HCT116 (cell line): ENCODE results near the gene FES. TPM values are rescaled to one million over a fixed set of nuclear protein-coding genes. Genes with fewer than 3 reads are reported as not detected.

ENCODE experiments used
- ATAC-seq: fragments of 200-7000 bp; cut with Tn5 transposase; 2 replicates; pipeline ENCODE4 v1.9.1; 2020; ENCODE audit warnings: mild to moderate bottlenecking, moderate library complexity
- BruUV-seq: library from RNA; stranded (reverse); fragments of 400-500 nt; replicated peaks from 2 replicates; lab custom pipeline; 2021; lab: Mats Ljungman, UMichigan
- CTCF ChIA-PET: fragments of 300-600 bp; sonication (Branson Sonifier 250); formaldehyde crosslinking; loops from one replicate; lab custom pipeline; 2021; ENCODE audit warnings: antibody characterized with exemption; lab: Charles Lee
- POLR2A ChIA-PET: fragments of 300-600, 350-600 bp; sonication (Branson Sonifier 250); formaldehyde crosslinking; loops from one replicate; lab custom pipeline; 2021; ENCODE audit warnings: antibody characterized with exemption; lab: Charles Lee
- RAD21 ChIA-PET, 2 experiments: fragments of 300-600 bp; sonication (Branson Sonifier 250); formaldehyde crosslinking; loops; one replicate each; lab custom pipeline; 2023; ENCODE audit warnings: low total read pairs in 2 of 2; ENCODE audit not compliant: uncharacterized antibody in 2 of 2, unreplicated experiment in 2 of 2, low non-redundant PET in 1 of 2; lab: Charles Lee
- DNase-seq: peaks from one replicate; pipeline ENCODE4 v3.0.0-alpha.2; 2010; ENCODE audit warnings: low read depth, low spot score
- H2AFZ ChIP-seq: fragments of 200-600 bp; shearing (Covaris generic), sonication (generic); 2 replicates; pipeline ENCODE4 v1.6.1; 2017; ENCODE audit warnings: low read depth, mixed run types, mixed read lengths, antibody characterized with exemption, low read length; ENCODE audit not compliant: poor library complexity, severe bottlenecking
- H3K27ac ChIP-seq: 2 replicates; pipeline ENCODE4 v1.5.1; 2012; ENCODE audit warnings: low read depth, low read length
- H3K27me3 ChIP-seq: fragments of 200-600 bp; sonication (generic); 2 replicates; pipeline ENCODE4 v1.6.1; 2016; ENCODE audit warnings: mixed run types, low read length, mixed read lengths; ENCODE audit not compliant: insufficient read depth
- H3K36me3 ChIP-seq, 2 experiments: fragments of 200-500 bp in 1 of 2; fragments of 200-600 bp in 1 of 2; sonication (Bioruptor generic) in 1 of 2; sonication (generic) in 1 of 2; 2 replicates each; pipeline versions ENCODE4 v1.5.1 to v1.6.1; 2014 to 2016; ENCODE audit warnings: low read length in 2 of 2, inconsistent platforms in 1 of 2, mixed read lengths in 1 of 2, mixed run types in 1 of 2; ENCODE audit not compliant: insufficient read depth in 2 of 2, control insufficient read depth in 1 of 2
- H3K4me1 ChIP-seq, 2 experiments: fragments of 200-600 bp in 1 of 2; sonication (generic) in 1 of 2; 2 replicates each; pipeline versions ENCODE4 v1.5.1 to v1.6.1; 2012 to 2017; ENCODE audit warnings: low read length in 2 of 2, inconsistent platforms in 1 of 2, mild to moderate bottlenecking in 1 of 2, mixed read lengths in 1 of 2, mixed run types in 1 of 2, moderate library complexity in 1 of 2; ENCODE audit not compliant: insufficient read depth in 2 of 2, control insufficient read depth in 1 of 2
- H3K4me2 ChIP-seq: fragments of 200-600 bp; sonication (generic); 2 replicates; pipeline ENCODE4 v1.6.1; 2017; ENCODE audit warnings: mixed run types, low read length, mixed read lengths
- H3K4me3 ChIP-seq, 2 experiments: fragments of 200-600 bp in 1 of 2; sonication (generic) in 1 of 2; replicated peaks in 1 of 2; 2 replicates each; pipeline ENCODE4 v1.5.1; 2011 to 2016; ENCODE audit warnings: low read length in 2 of 2, control low read depth in 1 of 2, low read depth in 1 of 2, mild to moderate bottlenecking in 1 of 2, mixed read lengths in 1 of 2, mixed run types in 1 of 2
- H3K79me2 ChIP-seq: fragments of 200-600 bp; sonication (generic); 2 replicates; pipeline ENCODE4 v1.6.1; 2017; ENCODE audit warnings: mild to moderate bottlenecking, mixed run types, low read length, moderate library complexity, mixed read lengths; ENCODE audit not compliant: insufficient read depth
- H3K9ac ChIP-seq: fragments of 200-600 bp; sonication (generic); 2 replicates; pipeline ENCODE4 v1.6.1; 2016; ENCODE audit warnings: low read length, mixed read lengths
- H3K9me2 ChIP-seq: fragments of 200-600 bp; sonication (generic), shearing (Covaris generic); 2 replicates; pipeline ENCODE4 v1.6.1; 2017; ENCODE audit warnings: mixed run types, mild to moderate bottlenecking, moderate library complexity; ENCODE audit not compliant: insufficient read depth
- H3K9me3 ChIP-seq, 2 experiments: fragments of 200-500 bp in 1 of 2; fragments of 200-600 bp in 1 of 2; sonication (Bioruptor generic) in 1 of 2; sonication (generic) in 1 of 2; 2 replicates each; pipeline ENCODE4 v1.6.1; 2014 to 2017; ENCODE audit warnings: low read length in 2 of 2, mixed read lengths in 2 of 2, inconsistent platforms in 1 of 2, low read depth in 1 of 2, mild to moderate bottlenecking in 1 of 2, mixed run types in 1 of 2, moderate library complexity in 1 of 2; ENCODE audit not compliant: control insufficient read depth in 1 of 2, insufficient read depth in 1 of 2
- H4K20me1 ChIP-seq: fragments of 200-600 bp; sonication (generic), shearing (Covaris generic); 2 replicates; pipeline ENCODE4 v1.6.1; 2017; ENCODE audit warnings: mixed run types, mild to moderate bottlenecking, moderate library complexity; ENCODE audit not compliant: insufficient read depth
- CBX3 ChIP-seq: IDR thresholded peaks from 2 replicates; pipeline ENCODE4 v1.6.1; 2012; ENCODE audit warnings: low read depth
- EGR1 ChIP-seq: IDR thresholded peaks from 2 replicates; pipeline ENCODE4 v1.6.1; 2012; ENCODE audit warnings: low read depth
- EZH2 ChIP-seq: fragments of 200-600 bp; sonication (generic); IDR thresholded peaks from 2 replicates; pipeline ENCODE4 v1.6.1; 2017; ENCODE audit warnings: antibody characterized with exemption, mixed run types
- EZH2phosphoT487 ChIP-seq: fragments of 200-600 bp; IDR thresholded peaks from 2 replicates; pipeline ENCODE4 v1.6.1; 2018; ENCODE audit warnings: antibody characterized with exemption, borderline replicate concordance
- FOSL1 ChIP-seq: IDR thresholded peaks from 2 replicates; pipeline ENCODE4 v1.6.1; 2012; ENCODE audit warnings: low read depth
- MAX ChIP-seq: IDR thresholded peaks from 2 replicates; pipeline ENCODE4 v1.6.1; 2012
- POLR2A ChIP-seq: IDR thresholded peaks from 2 replicates; pipeline ENCODE4 v1.7.0; 2011; ENCODE audit warnings: borderline replicate concordance; ENCODE audit not compliant: insufficient read depth, insufficient read length; ENCODE audit errors: extremely low read depth
- POLR2AphosphoS5 ChIP-seq: IDR thresholded peaks from 2 replicates; pipeline ENCODE4 v1.6.1; 2011; ENCODE audit warnings: mild to moderate bottlenecking, low read depth, low read length, moderate library complexity
- RAD21 ChIP-seq: IDR thresholded peaks from 2 replicates; pipeline ENCODE4 v1.6.1; 2012; ENCODE audit warnings: low read depth, mild to moderate bottlenecking
- SIN3A ChIP-seq: IDR thresholded peaks from 2 replicates; pipeline ENCODE4 v1.6.1; 2012; ENCODE audit warnings: low read depth
- SP1 ChIP-seq: IDR thresholded peaks from 2 replicates; pipeline ENCODE4 v1.6.1; 2012; ENCODE audit warnings: low read depth
- YY1 ChIP-seq: IDR thresholded peaks from 2 replicates; pipeline ENCODE4 v1.6.1; 2011; ENCODE audit warnings: low read length, low read depth, moderate library complexity, mild to moderate bottlenecking; ENCODE audit not compliant: insufficient replicate concordance; ENCODE audit errors: extremely low read depth
- ZFX ChIP-seq: fragments of 450-650 bp; IDR thresholded peaks from 2 replicates; pipeline ENCODE4 v1.6.1; 2017
- ZNF274 ChIP-seq: fragments of 200-500 bp; sonication (Bioruptor generic); IDR thresholded peaks from 2 replicates; pipeline ENCODE4 v1.6.1; 2014; ENCODE audit warnings: mild to moderate bottlenecking, low read depth, low read length, inconsistent platforms
- intact Hi-C: fragments of 100-400 bp; cut with micrococcal nuclease; formaldehyde crosslinking; loops from 2 replicates; pipeline ENCODE4 v1.10.0; 2022
- total RNA-seq: library from RNA; stranded (reverse); gene quantifications from one replicate; pipeline ENCODE4 v1.2.1, GENCODE V29; 2021; ENCODE audit not compliant: unreplicated experiment

Gene FES
- total RNA-seq, 1 experiment from 2014 or later = 5.3 TPM

GRCh38 chr15:90889736-90890456, 5.6 kb downstream of the FES start:
- no peak for DNase-seq
- Histone ChIP-seq H3K9me3 (no peaks in the 10 kb centered on the region), H3K9ac (no peak overlapping the region), H3K27me3 (no peaks in the 10 kb centered on the region), H3K27ac (no peak overlapping the region), H3K36me3 (no peaks in the 10 kb centered on the region), H3K4me3 (no peak overlapping the region), H4K20me1 (no peaks in the 10 kb centered on the region), H3K79me2 (no peaks in the 10 kb centered on the region), H3K4me1 (peaks cover 0 to 18% of the 10 kb centered on the region in 2 experiments; a peak in 2 of 4 replicates), H3K9me2 (no peaks in the 10 kb centered on the region), H2AFZ (no peak overlapping the region), H3K4me2 (no peak overlapping the region)
- BruUV-seq = no TSS peak
- no peak for TF ChIP-seq SIN3A
- no peak for TF ChIP-seq POLR2A
- TF ChIP-seq ZNF274 = no peak
- no peak for TF ChIP-seq YY1
- no peak for TF ChIP-seq CBX3
- no peak for ATAC-seq
- intact Hi-C loops = loop anchor here (5.0 kb wide), 1 partner anchor 408 kb away; no protein-coding TSS in a partner anchor
- ChIA-PET POLR2A (interaction anchor here (0.7 kb wide), 1 partner anchor 12 kb away, joined by 3 read pairs; no protein-coding TSS in a partner anchor), RAD21 (no interaction called here), CTCF (interaction anchor here (1.2 kb wide), 1 partner anchor 41 kb away, joined by 3 read pairs; no protein-coding TSS in a partner anchor)

- no peak for ATAC-seq
- BruUV-seq = no TSS peak
- Histone ChIP-seq H3K9me2 (no peaks in the 10 kb centered on the region), H3K4me2 (no peak overlapping the region), H4K20me1 (no peaks in the 10 kb centered on the region), H3K4me1 (peaks cover 0 to 18% of the 10 kb centered on the region in 2 experiments; a peak in 2 of 4 replicates), H3K27me3 (no peaks in the 10 kb centered on the region), H2AFZ (no peak overlapping the region), H3K27ac (no peak overlapping the region), H3K36me3 (no peaks in the 10 kb centered on the region), H3K9ac (no peak overlapping the region), H3K9me3 (no peaks in the 10 kb centered on the region), H3K4me3 (no peak overlapping the region), H3K79me2 (no peaks in the 10 kb centered on the region)
- TF ChIP-seq SIN3A (no peak), SP1 (no peak), EGR1 (no peak), POLR2A (no peak), EZH2phosphoT487 (no peak), POLR2AphosphoS5 (no peak), RAD21 (no peak), ZFX (no peak), FOSL1 (no peak), EZH2 (no peak), MAX (no peak)
- POLR2A ChIA-PET = no interaction called here
- CTCF ChIA-PET = no interaction called here
- no peak for DNase-seq
- RAD21 ChIA-PET = no interaction called here
- intact Hi-C loops = no loop called here
Measured at GRCh38 chr15:90890839-90891238, 6.5 kb downstream of the FES start.
